NCI-H345 (cell line): ENCODE data around the gene TOR2A.
"Not testable (repeated sequence)": the region's sequence is repeated elsewhere in the genome, so short reads cannot be mapped to it uniquely, and the experiment has no call there.

Source experiments
- DNase-seq: peaks from one replicate; lab custom pipeline; 2025; lab: John Stamatoyannopoulos, UW

The TOR2A gene

GRCh38 chr9:127768698-127769097, 33.6 kb upstream of the TOR2A start:
- DNase-seq, result no peak

DNA sequence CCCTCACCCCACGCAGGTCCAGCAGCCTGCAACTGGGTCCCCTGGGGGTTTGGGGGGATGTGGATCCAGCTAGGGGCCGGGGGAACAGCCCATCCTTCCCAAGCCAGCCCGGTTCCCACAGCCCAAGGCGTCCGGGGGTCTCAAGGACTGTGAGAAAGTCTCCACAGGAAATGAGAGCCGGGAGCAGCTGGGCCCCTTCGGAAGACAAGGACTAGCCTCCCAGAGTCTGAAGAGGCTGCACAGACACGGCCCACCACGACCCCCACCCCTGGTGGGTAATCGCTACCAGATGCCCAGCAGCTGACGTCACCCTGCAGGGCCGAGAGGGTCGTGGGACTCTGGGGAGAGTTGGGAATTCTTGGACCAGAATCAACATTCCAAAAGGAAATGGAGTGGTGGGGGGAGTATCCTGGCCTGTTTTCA, 32.8 kb upstream of the TOR2A start:
- DNase-seq, result no peak

- DNase-seq, result no peak
Measured at GRCh38 chr9:127767410-127767809, 32.3 kb upstream of the TOR2A start.

DNA sequence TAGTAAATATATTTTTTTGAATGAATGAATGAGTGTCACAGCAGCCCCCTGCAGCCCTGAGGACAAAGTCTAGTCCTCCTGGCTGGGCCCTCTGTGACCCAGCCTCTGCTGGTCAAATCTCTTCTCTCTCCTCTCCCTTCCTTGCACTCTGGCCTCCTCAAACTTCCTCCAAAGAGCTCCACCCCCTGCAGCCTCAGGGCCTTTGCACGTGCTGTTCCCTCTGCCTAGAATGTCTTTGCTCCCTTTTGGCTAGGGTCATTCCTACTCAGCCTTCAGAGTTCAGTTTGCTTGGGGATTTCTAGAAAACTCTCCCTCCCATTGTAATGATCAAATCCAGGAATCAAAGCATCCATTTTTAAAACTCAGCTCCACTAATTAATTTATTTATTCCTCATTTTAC, 30.3 kb upstream of the TOR2A start:
- DNase-seq, result no peak

DNA sequence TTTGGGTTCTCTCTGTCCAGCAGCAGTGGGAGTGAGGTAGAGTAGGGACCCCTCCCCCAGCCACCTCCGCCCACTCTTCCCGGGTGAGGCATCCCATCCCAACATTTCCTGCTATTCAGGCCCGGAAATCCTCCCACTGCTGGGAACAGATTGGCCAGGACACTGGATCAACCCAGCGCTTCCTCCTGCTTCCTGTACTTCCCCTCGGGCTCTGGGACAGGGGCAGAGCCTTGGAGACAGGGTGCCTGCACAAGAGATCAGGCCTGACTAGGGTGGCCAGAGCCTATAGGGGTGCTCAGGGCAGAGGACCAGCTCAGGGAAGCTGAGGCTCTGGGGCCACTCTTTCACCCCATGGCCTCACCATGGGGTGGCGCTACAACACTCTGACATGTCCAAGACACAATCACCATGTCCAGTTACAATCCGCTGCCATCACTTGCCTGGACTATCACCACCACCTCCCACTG, 28.9 kb upstream of the TOR2A start:
- DNase-seq, result no peak

- DNase-seq, result no peak
Measured at GRCh38 chr9:127762111-127762676, 27.1 kb upstream of the TOR2A start.

DNA sequence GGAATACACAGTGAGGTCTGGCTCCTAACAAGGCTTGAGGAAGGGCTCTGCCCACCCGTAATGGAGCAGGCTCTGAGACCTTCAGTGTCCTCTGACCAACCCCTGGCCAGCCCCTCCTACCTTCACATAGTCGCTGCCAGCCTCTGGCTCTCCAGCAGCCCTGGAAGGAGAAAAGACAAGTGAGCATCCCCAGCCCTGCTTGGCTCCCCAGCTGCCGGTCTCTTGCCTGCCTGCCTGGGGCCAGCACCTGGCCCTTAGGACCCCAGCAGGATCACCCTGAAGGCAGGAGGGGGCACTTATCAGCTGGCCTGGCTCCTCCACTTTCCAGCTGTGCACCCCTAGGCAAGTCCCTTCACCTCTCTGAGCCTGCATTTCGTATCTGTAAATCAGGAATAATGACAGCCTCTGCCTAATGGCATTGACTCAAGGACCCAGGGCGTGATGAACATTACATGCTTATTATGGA, 26.4 kb upstream of the TOR2A start:
- no peak for DNase-seq

GRCh38 chr9:127761061-127761460, 26.0 kb upstream of the TOR2A start:
- no peak for DNase-seq

DNA sequence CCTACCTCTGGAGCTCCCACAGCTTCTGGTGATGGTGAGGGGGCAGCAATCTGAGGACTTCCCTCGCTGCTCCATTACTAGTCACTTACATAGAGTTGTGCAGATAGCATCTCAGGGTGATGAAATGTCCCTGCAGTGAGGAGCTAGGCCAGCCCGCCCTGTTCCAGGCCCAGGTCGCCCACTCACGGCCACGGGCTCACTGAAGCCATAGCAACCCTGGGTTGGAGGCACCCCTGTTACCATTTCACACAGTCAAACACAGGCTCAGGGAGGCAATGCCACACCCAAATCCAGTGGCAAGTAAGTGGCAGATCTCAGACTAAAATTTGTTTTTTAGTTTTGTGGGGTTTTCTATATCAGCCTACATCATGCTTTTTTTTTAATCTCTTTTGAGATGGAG, 23.7 kb upstream of the TOR2A start:
- DNase-seq, result no peak

- not testable (repeated sequence) for DNase-seq
Measured at GRCh38 chr9:127756776-127757175, 21.7 kb upstream of the TOR2A start.

- DNase-seq, result no peak
Measured at GRCh38 chr9:127756233-127756632, 21.1 kb upstream of the TOR2A start.

DNA sequence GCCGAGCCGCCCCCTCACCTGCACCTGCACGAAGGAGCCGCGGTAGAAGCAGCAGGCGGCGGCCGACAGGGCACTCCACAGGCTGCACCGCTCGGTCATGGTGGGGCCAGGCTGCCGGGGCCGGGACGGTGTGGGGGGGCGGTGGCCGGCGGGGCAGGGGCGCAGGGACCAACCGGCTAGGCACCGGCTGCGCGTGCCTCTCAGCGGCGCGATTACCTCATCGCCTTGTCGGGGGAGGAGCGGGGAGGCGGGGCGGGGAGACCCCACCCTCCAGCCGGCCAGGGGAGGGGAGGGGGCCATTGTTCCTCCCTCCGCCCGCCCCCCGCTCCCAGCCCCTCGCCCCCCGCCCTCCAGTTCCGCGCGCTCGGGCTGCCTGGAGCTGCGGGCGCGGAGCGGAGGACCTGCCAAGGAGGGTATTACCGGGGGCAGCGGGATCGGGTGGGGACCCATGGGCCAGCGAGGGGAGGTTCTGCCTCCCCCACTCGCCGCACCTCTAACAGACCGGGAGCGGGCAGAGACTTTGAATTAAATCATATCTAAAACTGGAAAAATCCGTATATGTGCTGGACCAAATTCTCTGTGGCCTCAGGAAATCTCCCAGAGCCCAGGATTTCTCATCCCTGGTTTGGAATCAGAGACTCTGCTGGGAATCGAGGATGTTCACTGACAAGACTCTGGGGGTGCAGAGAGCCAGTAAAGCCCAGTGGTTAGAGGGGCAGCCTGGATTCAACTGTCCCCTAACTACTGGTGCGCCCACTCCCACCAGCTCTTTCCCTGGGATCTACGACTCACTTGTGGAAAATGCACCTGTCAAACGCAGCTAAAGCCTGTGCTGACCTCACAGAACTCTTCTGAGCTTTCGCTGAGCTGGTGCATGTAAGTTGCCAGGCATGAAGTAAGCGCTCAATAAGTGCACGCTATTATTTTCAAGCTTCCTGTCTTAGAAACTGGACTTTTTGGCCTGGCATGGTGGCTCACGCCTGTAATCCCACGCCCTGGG, 20.3 kb upstream of the TOR2A start:
- DNase-seq, result peak; percentile 81

- peak; percentile 78 for DNase-seq
Measured at GRCh38 chr9:127754099-127755060, 19.3 kb upstream of the TOR2A start.

- DNase-seq, result no peak
Measured at GRCh38 chr9:127753622-127754021, 18.5 kb upstream of the TOR2A start.

DNA sequence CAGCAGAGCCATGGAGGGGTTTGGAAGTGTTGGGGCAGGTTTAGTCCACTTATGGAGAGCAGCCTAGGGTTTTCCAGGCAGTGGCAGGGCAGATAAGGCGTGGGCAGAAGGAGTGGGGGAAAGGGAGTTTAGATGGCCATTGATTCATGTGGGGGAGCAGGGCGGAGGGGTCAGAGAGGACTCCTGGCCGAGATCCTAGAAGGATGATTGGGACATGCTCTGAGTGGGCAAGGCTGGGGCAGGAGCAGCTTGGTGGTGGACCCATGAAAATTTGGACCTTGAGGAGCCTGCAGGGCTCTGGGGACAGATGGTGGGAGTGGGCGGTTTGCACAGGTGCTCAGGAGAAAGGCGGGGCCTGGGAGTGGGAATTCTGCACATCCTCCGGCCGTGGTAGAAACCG, 18.1 kb upstream of the TOR2A start:
- no peak for DNase-seq

- DNase-seq, result no peak
Measured at GRCh38 chr9:127751269-127752054, 16.4 kb upstream of the TOR2A start.

DNA sequence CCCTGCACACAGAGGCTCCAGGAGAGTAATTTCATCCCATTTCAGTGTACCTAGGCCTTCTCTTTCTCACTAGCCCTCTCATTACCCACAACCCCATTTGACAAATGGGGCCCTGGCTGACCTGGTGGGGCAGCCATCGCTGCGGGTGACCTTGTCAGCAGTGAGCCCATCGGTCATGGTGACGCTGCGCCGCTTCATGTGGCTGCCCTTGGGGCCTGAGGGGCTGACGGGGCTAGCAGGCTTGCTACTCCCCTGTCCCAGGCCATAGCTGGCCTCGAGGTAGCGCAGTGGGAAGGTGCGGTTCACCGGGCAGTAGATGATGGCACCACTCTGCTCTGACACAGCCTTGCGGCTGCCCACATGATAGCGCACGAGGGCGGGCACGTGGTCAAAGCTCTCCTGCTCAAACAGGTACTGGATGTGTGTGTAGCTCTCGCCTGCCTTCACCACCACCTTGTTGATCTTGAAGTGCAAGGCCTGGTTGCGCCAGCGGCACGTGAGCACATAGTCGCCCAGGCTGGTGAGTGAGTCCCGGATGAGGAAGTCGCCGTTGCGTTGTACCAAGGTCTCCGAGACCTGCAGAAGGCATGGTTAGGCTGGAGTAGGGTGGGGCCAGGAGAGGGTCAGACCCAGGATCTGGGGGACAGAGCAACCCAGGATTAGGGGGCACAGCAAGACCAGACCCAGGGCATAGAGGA, 14.1 kb upstream of the TOR2A start:
- DNase-seq, result no peak

DNA sequence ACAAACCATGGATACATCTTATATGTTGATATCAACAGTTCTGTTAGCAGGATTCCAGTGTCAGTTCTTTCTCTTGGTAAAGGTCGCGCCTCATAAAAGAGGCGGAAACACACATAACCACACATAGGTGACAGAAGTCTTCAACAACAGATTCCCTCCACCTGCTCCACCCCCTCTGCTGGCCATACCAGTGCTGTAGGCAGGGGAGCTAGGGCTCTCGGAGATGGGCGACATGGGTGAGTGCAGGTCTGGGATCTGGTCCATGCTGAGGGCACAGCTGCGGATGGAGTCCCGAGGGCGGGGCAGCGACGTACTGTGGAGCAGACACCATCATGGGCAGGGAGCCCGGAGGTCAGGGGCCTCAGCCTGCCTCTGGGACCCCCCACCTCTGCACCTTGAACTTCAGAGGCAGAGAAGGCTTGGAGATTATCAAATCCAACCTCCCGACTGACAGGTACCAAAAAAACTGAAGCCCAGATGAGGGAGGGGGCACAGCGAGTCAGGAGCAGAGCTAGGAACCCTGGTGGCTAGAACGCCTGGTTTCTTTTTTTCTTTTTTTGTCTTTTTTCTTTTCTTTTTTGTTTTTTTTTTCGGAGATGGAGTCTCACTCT, 12.0 kb upstream of the TOR2A start:
- DNase-seq, result no peak

- no peak for DNase-seq
Measured at GRCh38 chr9:127744398-127745110, 9.5 kb upstream of the TOR2A start.
